ENCODE measurements around the gene KLK2.

- TF ChIP-seq CTCF (IDR thresholded peaks at IDR 0.05) (no peak), POLR2A (IDR thresholded peaks at IDR 0.05) (no peak)
Observed at GRCh38 chr19:50921426-50922316, 48.4 kb downstream of the KLK2 start.

Measured in tibial nerve (tissue), 3 donors.